H9 (cell line): ENCODE measurements around the gene PBX1. TPM values are rescaled to one million over a fixed set of nuclear protein-coding genes. Genes with fewer than 3 reads are reported as not detected.

Experiments
- DNase-seq: peaks from one replicate; pipeline ENCODE4 v3.0.0-alpha.2; 2017
- H2AFZ ChIP-seq: one replicate; pipeline ENCODE4 v1.6.1; 2013; ENCODE audit warnings: mild to moderate bottlenecking, low read length, control low read depth, moderate library complexity
- H2AK5ac ChIP-seq: 2 replicates; pipeline ENCODE4 v1.6.1; 2013; ENCODE audit warnings: low read length, control low read depth, mixed read lengths; ENCODE audit not compliant: insufficient read length
- H2BK120ac ChIP-seq: one replicate; pipeline ENCODE4 v1.6.1; 2013; ENCODE audit warnings: low read depth, mild to moderate bottlenecking, low read length, control low read depth, inconsistent platforms; ENCODE audit not compliant: poor library complexity, severe bottlenecking
- H2BK12ac ChIP-seq: 2 replicates; pipeline ENCODE4 v1.6.1; 2013; ENCODE audit warnings: low read length, control low read depth, mixed read lengths, low read depth; ENCODE audit not compliant: insufficient read length
- H2BK15ac ChIP-seq: 2 replicates; pipeline ENCODE4 v1.6.1; 2013; ENCODE audit warnings: low read depth, low read length, control low read depth
- H2BK20ac ChIP-seq: one replicate; pipeline ENCODE4 v1.6.1; 2013; ENCODE audit warnings: low read depth, mild to moderate bottlenecking, low read length, control low read depth, inconsistent platforms; ENCODE audit not compliant: poor library complexity, severe bottlenecking
- H2BK5ac ChIP-seq: 2 replicates; pipeline ENCODE4 v1.6.1; 2013; ENCODE audit warnings: low read length, control low read depth, mixed read lengths; ENCODE audit not compliant: insufficient read length
- H3K14ac ChIP-seq: 2 replicates; pipeline ENCODE4 v1.6.1; 2013; ENCODE audit warnings: low read length, control low read depth; ENCODE audit not compliant: insufficient read depth
- H3K18ac ChIP-seq: 2 replicates; pipeline ENCODE4 v1.6.1; 2013; ENCODE audit warnings: low read depth, mild to moderate bottlenecking, mixed read lengths, low read length, control low read depth; ENCODE audit not compliant: insufficient read length
- H3K23ac ChIP-seq: 2 replicates; pipeline ENCODE4 v1.6.1; 2013; ENCODE audit warnings: low read length, control low read depth, mixed read lengths, low read depth; ENCODE audit not compliant: insufficient read length
- H3K23me2 ChIP-seq: 2 replicates; pipeline ENCODE4 v1.6.1; 2013; ENCODE audit warnings: low read depth, mild to moderate bottlenecking, mixed read lengths, low read length, control low read depth; ENCODE audit not compliant: insufficient read length, poor library complexity, severe bottlenecking
- H3K27ac ChIP-seq: 2 replicates; pipeline ENCODE4 v1.5.1; 2013; ENCODE audit warnings: low read length, control low read depth, mixed read lengths, low read depth; ENCODE audit not compliant: insufficient read length
- H3K27me3 ChIP-seq: 2 replicates; pipeline ENCODE4 v1.6.1; 2013; ENCODE audit warnings: low read length, control low read depth, inconsistent platforms; ENCODE audit not compliant: insufficient read depth
- H3K4ac ChIP-seq: 2 replicates; pipeline ENCODE4 v1.6.1; 2013; ENCODE audit warnings: low read depth, mild to moderate bottlenecking, control low read depth, inconsistent platforms, low read length, moderate library complexity
- H3K4me1 ChIP-seq: 2 replicates; pipeline ENCODE4 v1.6.1; 2013; ENCODE audit warnings: low read length, control low read depth, inconsistent platforms; ENCODE audit not compliant: insufficient read depth
- H3K4me2 ChIP-seq: 2 replicates; pipeline ENCODE4 v1.6.1; 2013; ENCODE audit warnings: low read length, control low read depth, mixed read lengths; ENCODE audit not compliant: insufficient read length, insufficient read depth
- H3K56ac ChIP-seq: 2 replicates; pipeline ENCODE4 v1.6.1; 2013; ENCODE audit warnings: low read depth, mild to moderate bottlenecking, mixed read lengths, low read length, control low read depth; ENCODE audit not compliant: insufficient read length
- H3K79me1 ChIP-seq: 2 replicates; pipeline ENCODE4 v1.6.1; 2013; ENCODE audit warnings: low read depth, mild to moderate bottlenecking, moderate library complexity, low read length, control low read depth, inconsistent platforms; ENCODE audit not compliant: insufficient read depth, poor library complexity, severe bottlenecking
- H3K79me2 ChIP-seq: 2 replicates; pipeline ENCODE4 v1.6.1; 2013; ENCODE audit warnings: low read length, control low read depth, inconsistent platforms; ENCODE audit not compliant: insufficient read depth
- H3K9ac ChIP-seq: 2 replicates; pipeline ENCODE4 v1.6.1; 2013; ENCODE audit warnings: low read length, control low read depth, mixed read lengths; ENCODE audit not compliant: insufficient read length; ENCODE audit errors: extremely low read depth
- H3K9me3 ChIP-seq: one replicate; pipeline ENCODE4 v1.6.1; 2013; ENCODE audit warnings: low read depth, low read length, inconsistent platforms; ENCODE audit not compliant: control insufficient read depth
- H3T11ph ChIP-seq: one replicate; pipeline ENCODE4 v1.6.1; 2013; ENCODE audit warnings: mild to moderate bottlenecking, low read length, control low read depth, inconsistent platforms
- H4K20me1 ChIP-seq: one replicate; pipeline ENCODE4 v1.6.1; 2013; ENCODE audit not compliant: control insufficient read depth, insufficient read length, insufficient read depth
- H4K5ac ChIP-seq: 2 replicates; pipeline ENCODE4 v1.6.1; 2013; ENCODE audit warnings: low read depth, mild to moderate bottlenecking, mixed read lengths, low read length, control low read depth; ENCODE audit not compliant: insufficient read length
- H4K8ac ChIP-seq: replicated peaks from 2 replicates; pipeline ENCODE4 v1.6.1; 2013; ENCODE audit warnings: low read length, control low read depth, mixed read lengths, low read depth; ENCODE audit not compliant: insufficient read length
- H4K91ac ChIP-seq: 2 replicates; pipeline ENCODE4 v1.6.1; 2013; ENCODE audit warnings: low read depth, mild to moderate bottlenecking, moderate library complexity, mixed read lengths, low read length, control low read depth; ENCODE audit not compliant: insufficient read length
- H3K27ac Mint-ChIP-seq, 3 experiments: 2 replicates in 2 of 3; 3 replicates in 1 of 3; pipeline ENCODE4 v1.8.0; 2020 to 2021; ENCODE audit warnings: mixed read lengths in 3 of 3, mild to moderate bottlenecking in 1 of 3, moderate library complexity in 1 of 3
- H3K27me3 Mint-ChIP-seq: 2 replicates; pipeline ENCODE4 v1.8.0; 2021; ENCODE audit warnings: low read depth, mild to moderate bottlenecking, moderate library complexity, mixed read lengths
- H3K36me3 Mint-ChIP-seq, 3 experiments: 2 replicates in 2 of 3; 3 replicates in 1 of 3; pipeline ENCODE4 v1.8.0; 2020 to 2021; ENCODE audit warnings: low read depth in 3 of 3, mixed read lengths in 3 of 3; ENCODE audit not compliant: insufficient read depth in 1 of 3
- H3K4me1 Mint-ChIP-seq, 2 experiments: 2 replicates each; pipeline ENCODE4 v1.8.0; 2020; ENCODE audit warnings: mixed read lengths in 2 of 2
- H3K4me3 Mint-ChIP-seq, 2 experiments: 2 replicates in 1 of 2; 3 replicates in 1 of 2; pipeline ENCODE4 v1.8.0; 2020 to 2021; ENCODE audit warnings: mild to moderate bottlenecking in 2 of 2, mixed read lengths in 2 of 2, moderate library complexity in 1 of 2
- H3K9me3 Mint-ChIP-seq, 2 experiments: 2 replicates in 1 of 2; 3 replicates in 1 of 2; pipeline ENCODE4 v1.8.0; 2020; ENCODE audit warnings: mild to moderate bottlenecking in 2 of 2, mixed read lengths in 2 of 2, moderate library complexity in 1 of 2
- CTCF ChIP-seq: fragments of 200-600 bp; sonication (generic); conservative IDR thresholded peaks from 3 replicates; pipeline ENCODE4 v1.8.0; 2021; ENCODE audit warnings: antibody characterized with exemption, mild to moderate bottlenecking
- WGBS: extraction: QIAGEN DNeasy Blood & Tissue Kit; methylation state at CpG from one replicate; pipeline ENCODE4 v1.1.7; 2013; ENCODE audit warnings: missing lambda C conversion rate, low lambda C conversion rate, mixed read lengths; ENCODE audit not compliant: insufficient read length; ENCODE audit errors: extremely low coverage; 5-methylcytosine and 5-hydroxymethylcytosine counted together
- total RNA-seq: library from RNA; stranded (reverse); gene quantifications from 2 replicates; pipeline ENCODE4 v1.2.1, GENCODE V29; 2021

The PBX1 gene
- total RNA-seq, 1 experiment from 2014 or later = 142 TPM

- H3K79me1 ChIP-seq = peaks cover 12% of the 10 kb centered on the region
- H3K27ac ChIP-seq = peak overlapping the region; percentile 28
- no peak overlapping the region for H4K8ac ChIP-seq
- H3K9ac ChIP-seq = no peak overlapping the region
- peaks cover 3% of the 10 kb centered on the region for H4K20me1 ChIP-seq
- no CpG with 5 or more reads among the region's 9 CpGs for whole genome bisulfite sequencing
- H3K18ac ChIP-seq = no peak overlapping the region
- no peak overlapping the region for H3K4ac ChIP-seq
- H4K5ac ChIP-seq = no peak overlapping the region
- H2BK20ac ChIP-seq = no peak overlapping the region
- peak; percentile 61 for DNase-seq
- H3K27me3 ChIP-seq = no peaks in the 10 kb centered on the region
- H2BK5ac ChIP-seq = no peak overlapping the region
- Mint-ChIP-seq H3K4me3 (peak overlapping the region; percentile 1 to 70; a peak in 2 of 5 replicates), H3K27me3 (no peaks in the 10 kb centered on the region), H3K9me3 (no peaks in the 10 kb centered on the region), H3K27ac (peak overlapping the region; percentile 55 to 99 (median 97)), H3K36me3 (peaks cover 7 to 33% (median 32%) of the 10 kb centered on the region in 3 experiments), H3K4me1 (peaks cover 84 to 97% of the 10 kb centered on the region in 2 experiments)
- H2BK12ac ChIP-seq = no peak overlapping the region
- no peaks in the 10 kb centered on the region for H3K9me3 ChIP-seq
- no peak overlapping the region for H2BK120ac ChIP-seq
- no peaks in the 10 kb centered on the region for H3K23me2 ChIP-seq
- H2AK5ac ChIP-seq = no peak overlapping the region
- no peak for TF ChIP-seq CTCF
- no peak overlapping the region for H4K91ac ChIP-seq
- H2BK15ac ChIP-seq = no peak overlapping the region
- H3K4me1 ChIP-seq = peaks cover 33% of the 10 kb centered on the region
- H2AFZ ChIP-seq = no peak overlapping the region
- peaks cover 31% of the 10 kb centered on the region; the same call in 1 of the 2 replicates for H3K79me2 ChIP-seq
- no peak overlapping the region for H3K14ac ChIP-seq
- H3T11ph ChIP-seq = no peak overlapping the region
- H3K56ac ChIP-seq = no peak overlapping the region
- no peak overlapping the region for H3K4me2 ChIP-seq
- H3K23ac ChIP-seq = no peak overlapping the region
These were observed 31.1 kb downstream of the PBX1 start for GRCh38 chr1:164589961-164590507.
